NCI-H345 (cell line): ENCODE measurements around the gene ZNF629.

Experiments
- DNase-seq: peaks from one replicate; lab custom pipeline; 2025; lab: John Stamatoyannopoulos, UW

Gene ZNF629

DNA sequence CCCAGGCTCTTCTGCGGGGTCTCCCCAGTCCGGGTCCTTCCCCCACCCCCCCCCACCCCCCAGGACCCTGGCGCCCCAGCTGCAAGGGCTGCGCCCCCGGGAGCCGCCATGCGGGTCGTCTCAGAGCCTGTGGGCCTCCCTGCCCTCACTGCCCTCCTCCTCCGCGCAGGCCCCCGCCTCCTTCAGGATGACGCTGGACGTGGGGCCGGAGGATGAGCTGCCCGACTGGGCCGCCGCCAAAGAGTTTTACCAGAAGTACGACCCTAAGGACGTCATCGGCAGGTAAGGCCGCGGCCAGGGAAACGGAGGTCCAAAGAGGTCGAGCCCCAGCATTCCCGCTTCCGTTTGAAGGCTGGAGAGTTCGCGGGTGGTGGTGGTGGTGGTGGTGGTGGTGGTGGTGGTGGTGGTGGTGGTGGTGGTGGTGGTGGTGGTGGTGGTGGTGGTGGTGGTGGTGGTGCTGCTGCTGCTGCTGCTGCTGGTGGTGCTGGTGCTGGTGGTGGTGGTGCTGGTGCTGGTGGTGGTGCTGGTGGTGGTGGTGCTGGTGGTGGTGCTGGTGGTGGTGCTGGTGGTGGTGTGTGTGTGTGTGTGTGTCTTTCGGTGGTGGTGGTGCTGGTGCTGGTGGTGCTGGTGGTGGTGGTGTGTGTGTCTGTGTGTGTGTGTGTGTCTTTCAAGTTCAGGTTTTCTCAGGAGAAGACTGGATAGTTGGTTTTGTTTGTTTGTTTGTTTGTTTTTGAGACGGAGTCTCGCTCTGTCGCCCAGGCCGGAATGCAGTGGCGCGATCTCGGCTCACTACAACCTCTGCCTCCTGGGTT is 38.2 kb downstream of the ZNF629 start:
- DNase-seq: peak; percentile 31

DNA sequence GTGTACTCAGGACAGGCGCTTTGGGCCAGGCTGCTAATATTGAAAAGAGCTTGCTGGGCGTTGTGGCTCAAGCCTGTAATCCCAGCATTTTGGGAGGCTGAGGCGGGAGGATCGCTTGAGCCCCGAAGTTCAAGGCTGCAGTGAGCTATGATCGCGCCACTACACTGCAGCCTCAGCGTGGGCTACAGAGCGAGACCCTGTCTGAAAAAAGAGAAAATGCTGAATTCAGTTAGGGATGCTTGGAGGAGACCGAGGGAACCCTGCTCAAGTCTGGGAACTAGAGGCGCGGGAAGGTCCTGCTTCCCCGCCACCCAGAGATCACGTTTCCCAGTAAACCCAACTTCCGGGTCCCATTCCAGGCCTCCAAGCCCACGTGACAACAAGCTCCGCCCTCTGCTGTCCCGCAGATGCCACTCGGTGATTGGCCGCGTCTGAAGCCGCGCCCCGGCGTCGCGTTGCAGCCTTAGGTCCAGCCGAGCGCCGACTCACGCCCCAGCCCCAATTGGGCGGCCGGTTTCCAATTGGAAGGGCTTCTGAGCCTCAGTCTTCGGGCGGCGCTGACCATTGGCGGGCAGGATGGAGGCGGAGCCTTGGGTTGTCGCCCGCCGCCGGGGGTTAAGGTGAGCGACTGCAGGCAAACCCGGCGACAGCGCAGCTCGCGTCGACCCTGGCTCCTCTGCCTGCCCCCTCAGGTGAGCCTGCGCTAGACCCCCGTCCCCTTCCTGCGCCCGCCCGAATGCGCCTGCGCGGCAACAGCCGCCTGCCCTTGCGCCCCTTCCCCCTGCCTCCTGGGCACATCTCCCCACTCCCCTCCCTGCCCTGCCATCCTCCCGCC is 39.0 kb downstream of the ZNF629 start, which contains the start of gene PHKG2:
Gene PHKG2, plus strand, starts transcription at position 627 of the 835 bp plus-strand sequence. CDS start 396 bp downstream, outside the sequence.
- DNase-seq: peak; percentile 100

DNA sequence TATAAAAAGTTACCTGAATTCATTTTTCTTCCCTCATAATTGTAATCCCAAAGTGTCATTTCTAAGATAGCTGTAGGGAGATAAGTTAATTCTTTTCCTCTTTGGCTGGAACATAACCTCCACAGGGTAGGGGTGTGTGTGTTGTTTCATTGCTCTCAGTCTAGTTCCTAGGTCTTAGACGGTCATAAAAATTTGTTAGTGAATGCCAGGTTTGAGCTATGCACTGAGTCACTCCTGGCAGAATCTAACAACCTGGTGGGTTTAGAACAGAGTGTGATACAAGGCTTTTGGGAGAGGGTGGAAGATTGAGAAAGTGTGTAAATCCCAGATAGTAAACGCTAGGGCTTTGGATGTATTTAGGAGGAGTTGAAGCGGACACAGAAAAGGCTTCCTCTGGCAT is 39.7 kb downstream of the ZNF629 start:
- DNase-seq: no peak

DNA sequence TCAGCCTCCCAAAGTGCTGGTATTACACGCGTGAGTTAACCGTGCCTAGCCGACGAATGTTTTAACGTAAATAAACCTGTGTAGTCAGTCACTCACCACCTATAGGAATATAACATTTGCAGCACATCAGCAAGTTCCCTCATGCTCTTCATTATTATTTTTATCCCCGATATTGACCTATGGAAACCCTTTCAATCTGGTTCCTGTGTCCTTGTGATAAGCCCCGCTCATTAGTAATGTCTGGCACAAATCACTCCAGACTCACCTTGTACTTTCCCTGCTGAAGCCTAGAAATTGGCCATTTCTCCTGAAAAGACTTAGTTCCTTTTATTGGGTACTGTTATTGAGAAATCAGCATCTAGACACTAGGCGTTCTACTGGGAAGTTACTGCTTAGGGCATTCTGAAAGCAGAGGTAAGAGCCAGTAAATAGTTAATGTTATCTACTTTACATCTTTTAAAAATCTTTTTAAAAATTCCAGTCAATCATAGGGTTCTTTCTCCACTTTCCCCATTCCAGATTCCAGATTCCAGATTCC is 40.3 kb downstream of the ZNF629 start:
- DNase-seq: no peak

DNA sequence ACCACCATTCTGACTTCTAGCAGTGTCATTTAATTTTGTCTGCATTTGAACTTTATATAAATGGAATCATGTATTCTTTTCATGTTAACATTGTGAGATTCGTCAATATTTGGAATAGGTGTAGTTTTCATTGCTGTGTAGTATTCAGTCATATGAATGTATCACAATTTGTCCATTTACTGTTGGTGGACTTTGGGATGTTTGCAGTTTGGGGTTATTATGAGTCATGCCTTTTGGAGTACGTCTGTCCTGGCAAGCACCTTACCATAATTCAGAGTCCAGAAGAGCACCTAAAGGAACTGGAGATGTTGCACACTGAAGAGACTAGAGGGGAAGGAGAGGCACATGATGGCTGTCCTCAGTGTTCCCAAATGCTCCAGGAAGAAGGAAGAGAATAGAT is 41.9 kb downstream of the ZNF629 start:
- no peak for DNase-seq

DNA sequence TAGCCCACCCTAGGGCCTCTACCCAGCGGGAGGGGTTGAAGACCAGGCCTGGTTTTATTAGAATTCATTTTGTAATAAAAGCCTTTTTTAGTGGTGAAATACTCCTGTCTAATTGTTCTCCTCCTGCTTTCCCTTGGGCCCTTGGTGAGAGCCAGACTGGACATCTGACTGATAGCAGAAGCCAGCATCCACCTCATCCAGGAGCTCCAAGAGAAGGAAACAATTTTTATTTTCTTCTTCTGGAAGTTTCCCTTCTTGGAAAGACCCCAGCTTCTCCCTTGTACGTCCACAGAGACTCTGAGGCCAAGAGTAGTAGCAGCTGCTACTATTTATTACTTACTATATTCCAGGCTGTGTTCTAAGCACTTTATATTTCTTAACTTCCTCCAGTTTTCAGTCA is 42.8 kb downstream of the ZNF629 start:
- DNase-seq: no peak

DNA sequence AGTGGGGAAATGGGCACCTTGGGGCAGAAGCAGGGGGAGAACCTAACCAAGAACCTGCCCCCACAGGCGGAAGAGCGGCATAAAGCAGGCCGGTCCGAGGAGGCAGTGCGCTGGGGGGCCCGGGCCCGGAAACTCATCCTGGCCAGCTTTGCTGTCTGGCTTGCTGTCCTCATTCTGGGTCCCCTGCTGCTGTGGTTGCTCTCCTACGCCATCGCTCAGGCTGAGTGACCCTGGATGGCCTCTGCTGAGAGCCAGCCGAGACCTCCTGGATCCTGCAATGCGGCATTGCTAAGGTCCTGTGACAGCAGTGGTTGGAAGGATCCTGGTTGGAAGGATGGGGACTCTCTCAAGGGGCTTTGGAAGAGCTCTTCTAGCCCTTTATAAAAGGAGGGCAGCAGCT is 43.3 kb downstream of the ZNF629 start:
- DNase-seq: no peak

DNA sequence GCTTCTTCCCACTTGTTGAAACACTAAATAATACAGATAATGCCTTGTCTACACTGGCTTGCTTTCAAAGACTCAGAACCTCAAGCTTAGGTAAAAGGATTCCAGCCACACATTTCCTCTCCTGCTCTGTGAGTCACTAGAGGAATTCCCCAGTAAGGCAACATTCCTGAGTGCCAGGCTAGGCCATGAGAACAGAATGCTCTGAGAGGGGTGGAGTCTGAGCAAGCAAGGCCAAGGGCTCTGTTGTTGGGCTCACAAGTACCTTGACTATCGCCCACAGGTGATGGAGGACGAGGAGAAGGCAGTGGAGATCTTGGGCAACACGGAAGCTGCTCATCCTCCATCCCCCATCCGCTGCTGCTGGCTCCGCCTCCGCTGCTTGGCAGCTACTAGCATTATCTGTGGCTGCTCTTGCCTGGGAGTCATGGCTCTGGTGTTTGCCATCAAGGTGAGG is 45.5 kb downstream of the ZNF629 start:
- DNase-seq: no peak

DNA sequence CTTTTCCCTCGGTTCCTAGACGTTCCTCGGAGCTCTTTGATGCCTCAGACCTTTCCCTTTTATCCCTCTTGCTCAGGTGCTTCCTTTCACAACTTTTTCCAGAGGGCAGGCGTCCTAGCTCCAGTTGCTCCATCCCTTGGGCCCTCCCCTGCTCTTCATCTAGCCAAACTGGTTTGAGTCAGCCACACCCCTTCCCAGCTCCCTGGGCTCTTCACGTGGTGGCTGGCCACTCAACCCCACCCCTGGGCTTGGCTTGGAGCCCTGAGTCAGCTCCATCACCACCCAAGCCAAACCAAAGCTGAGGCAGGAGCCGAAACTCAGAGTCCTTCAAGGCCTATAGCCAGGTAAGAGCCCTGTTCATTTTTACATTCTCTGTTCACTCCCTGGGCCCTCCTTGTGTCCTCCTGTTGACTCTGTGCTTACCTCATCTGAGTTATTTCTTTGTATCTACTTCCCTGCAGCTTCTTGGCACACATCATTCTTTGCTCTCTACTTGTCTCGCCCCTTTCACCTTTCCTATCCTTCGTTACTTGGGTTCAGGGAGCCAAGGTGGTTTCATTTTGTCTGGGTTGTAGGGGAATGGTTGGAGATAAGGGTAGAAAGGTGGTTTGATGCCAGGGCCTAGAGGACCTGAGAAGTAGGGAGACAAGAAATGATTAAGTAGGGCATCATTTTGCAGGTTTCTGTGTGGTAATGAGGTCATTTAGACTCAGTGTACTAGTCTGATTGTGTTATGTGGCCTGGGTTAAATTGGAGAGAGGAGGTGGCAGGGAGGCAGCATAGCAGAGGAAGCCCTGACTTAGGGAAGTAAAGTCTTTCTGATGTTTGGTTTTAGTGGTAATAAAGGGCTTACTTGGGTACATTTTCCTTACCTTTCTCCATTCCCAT is 46.4 kb downstream of the ZNF629 start:
- peak; percentile 58 for DNase-seq

DNA sequence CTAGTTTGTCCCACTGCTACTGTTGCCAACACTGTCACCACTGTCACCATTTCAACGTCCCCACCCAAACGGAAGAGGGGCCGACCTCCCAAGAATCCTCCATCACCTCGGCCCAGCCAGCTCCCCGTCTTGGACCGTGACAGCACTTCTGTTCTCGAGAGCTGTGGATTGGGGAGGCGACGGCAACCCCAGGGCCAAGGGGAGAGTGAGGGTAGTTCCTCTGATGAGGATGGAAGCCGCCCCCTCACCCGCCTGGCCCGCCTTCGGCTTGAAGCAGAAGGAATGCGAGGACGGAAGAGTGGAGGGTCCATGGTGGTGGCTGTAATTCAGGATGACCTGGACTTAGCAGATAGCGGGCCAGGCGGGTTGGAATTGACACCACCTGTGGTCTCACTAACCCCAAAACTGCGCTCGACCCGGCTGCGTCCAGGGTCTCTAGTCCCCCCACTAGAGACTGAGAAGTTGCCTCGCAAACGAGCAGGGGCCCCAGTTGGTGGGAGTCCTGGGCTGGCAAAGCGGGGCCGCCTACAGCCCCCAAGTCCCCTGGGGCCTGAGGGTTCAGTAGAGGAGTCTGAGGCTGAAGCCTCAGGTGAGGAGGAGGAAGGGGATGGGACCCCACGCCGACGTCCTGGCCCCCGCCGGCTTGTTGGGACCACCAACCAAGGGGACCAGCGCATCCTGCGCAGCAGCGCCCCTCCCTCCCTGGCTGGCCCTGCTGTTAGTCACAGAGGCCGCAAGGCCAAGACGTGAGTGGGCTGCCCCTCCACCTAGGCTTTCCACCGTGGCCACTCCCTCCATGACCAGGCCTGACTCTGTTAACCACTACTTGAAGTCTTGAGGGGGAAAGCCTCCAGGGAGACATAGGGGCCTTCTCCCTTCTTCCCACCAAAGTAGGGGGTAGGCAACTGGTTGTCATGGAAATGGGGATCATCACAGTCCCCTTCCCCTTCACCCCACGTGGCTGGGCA is 47.7 kb downstream of the ZNF629 start:
- no peak for DNase-seq

DNA sequence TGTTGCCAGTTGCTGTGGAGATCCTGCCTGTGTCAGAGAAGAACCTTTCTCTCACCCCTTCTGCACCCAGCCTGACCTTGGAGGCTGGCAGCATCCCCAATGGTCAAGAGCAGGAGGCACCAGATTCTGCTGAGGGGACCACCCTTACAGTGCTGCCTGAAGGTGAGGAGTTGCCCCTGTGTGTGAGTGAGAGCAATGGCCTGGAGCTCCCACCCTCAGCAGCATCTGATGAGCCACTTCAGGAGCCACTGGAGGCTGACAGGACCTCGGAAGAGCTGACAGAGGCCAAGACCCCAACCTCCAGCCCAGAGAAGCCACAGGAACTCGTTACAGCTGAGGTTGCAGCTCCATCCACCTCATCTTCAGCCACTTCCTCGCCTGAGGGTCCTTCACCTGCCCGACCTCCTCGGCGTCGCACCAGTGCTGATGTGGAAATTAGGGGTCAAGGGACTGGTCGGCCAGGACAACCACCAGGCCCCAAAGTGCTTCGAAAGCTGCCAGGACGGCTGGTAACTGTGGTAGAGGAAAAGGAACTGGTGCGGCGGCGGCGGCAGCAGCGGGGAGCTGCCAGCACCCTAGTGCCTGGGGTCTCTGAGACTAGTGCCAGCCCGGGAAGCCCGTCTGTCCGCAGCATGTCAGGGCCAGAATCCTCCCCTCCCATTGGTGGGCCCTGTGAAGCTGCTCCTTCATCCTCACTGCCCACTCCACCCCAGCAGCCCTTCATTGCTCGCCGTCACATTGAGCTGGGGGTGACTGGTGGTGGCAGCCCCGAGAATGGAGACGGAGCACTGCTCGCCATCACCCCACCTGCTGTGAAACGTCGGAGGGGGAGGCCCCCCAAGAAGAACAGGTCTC is 49.0 kb downstream of the ZNF629 start:
- DNase-seq: no peak

DNA sequence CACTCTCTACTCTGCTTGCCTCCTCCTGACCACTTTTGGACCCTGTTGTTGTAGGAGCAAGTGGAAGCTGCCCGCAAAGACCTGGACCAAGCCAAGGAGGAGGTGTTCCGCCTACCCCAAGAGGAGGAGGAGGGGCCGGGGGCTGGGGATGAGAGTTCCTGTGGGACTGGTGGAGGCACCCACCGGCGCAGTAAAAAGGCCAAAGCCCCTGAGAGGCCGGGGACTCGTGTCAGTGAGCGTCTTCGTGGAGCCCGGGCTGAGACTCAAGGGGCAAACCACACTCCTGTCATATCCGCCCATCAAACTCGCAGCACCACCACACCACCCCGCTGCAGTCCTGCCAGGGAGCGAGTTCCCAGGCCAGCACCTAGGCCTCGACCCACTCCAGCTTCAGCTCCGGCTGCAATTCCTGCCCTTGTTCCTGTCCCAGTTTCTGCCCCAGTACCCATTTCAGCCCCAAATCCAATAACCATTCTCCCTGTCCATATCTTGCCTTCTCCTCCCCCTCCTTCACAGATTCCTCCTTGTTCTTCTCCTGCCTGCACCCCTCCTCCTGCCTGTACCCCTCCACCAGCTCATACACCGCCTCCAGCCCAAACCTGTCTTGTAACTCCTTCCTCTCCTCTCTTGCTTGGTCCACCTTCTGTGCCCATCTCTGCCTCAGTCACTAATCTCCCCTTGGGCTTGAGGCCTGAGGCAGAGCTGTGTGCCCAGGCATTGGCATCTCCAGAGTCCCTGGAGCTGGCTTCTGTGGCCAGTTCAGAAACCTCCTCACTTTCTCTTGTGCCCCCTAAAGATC is 49.8 kb downstream of the ZNF629 start:
- no peak for DNase-seq

DNA sequence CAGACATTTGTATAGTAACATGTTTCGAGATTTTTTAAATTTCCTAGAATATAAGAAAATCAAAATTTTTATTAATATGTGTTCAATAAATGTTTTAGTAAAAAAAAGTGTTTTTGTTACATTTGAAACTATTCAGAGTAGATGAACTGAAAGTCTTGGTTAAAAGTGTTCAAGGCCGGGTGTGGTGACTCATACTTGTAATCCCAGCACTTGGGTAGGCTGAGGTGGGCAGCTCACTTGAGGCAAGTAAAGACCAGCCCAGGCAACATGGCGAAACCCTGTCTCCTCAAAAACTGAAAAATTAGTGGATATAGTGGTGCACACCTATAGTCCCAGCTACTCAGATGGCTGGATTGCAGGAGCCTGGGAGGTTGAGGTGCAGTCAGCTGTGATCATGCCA is 55.6 kb downstream of the ZNF629 start:
- no peak for DNase-seq

DNA sequence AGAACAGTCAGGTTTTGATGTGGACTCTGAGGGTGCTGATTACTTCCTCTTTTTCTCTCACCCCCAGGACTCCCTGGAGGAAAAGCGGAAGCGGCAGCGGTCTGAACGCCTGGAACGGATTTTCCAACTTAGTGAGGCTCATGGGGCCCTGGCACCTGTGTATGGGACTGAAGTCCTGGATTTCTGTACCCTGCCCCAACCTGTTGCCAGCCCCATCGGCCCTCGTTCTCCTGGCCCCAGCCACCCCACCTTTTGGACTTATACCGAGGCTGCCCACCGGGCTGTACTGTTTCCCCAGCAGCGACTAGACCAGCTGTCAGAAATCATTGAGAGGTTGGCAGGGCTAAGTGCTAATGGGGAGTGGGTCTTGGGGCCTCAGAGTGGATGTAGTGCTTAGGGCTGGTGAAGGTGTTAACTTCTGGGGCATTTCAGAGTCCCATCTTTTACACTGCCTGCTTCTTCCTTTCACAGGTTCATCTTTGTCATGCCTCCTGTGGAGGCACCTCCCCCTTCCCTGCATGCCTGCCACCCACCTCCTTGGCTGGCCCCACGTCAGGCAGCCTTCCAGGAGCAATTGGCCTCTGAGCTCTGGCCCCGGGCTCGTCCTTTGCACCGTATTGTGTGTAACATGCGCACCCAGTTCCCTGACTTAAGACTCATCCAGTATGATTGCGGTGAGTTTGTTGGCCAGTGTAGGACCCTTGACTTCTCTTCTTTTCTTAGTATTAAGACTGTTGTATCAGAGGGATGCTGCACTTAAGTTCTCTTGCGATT is 57.9 kb downstream of the ZNF629 start:
- DNase-seq: no peak
